ENCODE measurements around the gene GLT1D1. TPM values are rescaled to one million over a fixed set of nuclear protein-coding genes. Genes with fewer than 3 reads are reported as not detected.

Gene GLT1D1
- total and polyA plus RNA-seq, 2 experiments from 2014 or later: 1.4 to 4.4 TPM

GRCh38 chr12:128863957-128864356, 10.7 kb downstream of the GLT1D1 start:
- Mint-ChIP-seq H3K36me3 (ENCODE audit: low read depth) (peaks cover 37% of the 10 kb centered on the region), H3K4me3 (no peak overlapping the region), H3K27me3 (ENCODE audit: insufficient read depth, low read depth, poor library complexity) (peaks cover 15% of the 10 kb centered on the region), H3K27ac (no peak overlapping the region), H3K9me3 (peaks cover 95% of the 10 kb centered on the region), H3K4me1 (peaks cover 6% of the 10 kb centered on the region)
- Histone ChIP-seq H2AFZ (no peak overlapping the region), H3K36me3 (ENCODE audit: insufficient read depth) (no peaks in the 10 kb centered on the region), H3K4me3 (no peak overlapping the region), H3K79me2 (replicated peaks; ENCODE audit: insufficient read depth) (no peaks in the 10 kb centered on the region), H3K4me1 (ENCODE audit: insufficient read depth) (no peaks in the 10 kb centered on the region), H3K9me2 (ENCODE audit: insufficient read depth) (no peaks in the 10 kb centered on the region), H3F3A (replicated peaks; ENCODE audit: low read depth) (no peaks in the 10 kb centered on the region), H3K27me3 (ENCODE audit: insufficient read depth) (no peaks in the 10 kb centered on the region), H4K20me1 (replicated peaks; ENCODE audit: insufficient read depth) (no peaks in the 10 kb centered on the region), H3K27ac (ENCODE audit: low read depth) (no peak overlapping the region), H3K4me2 (no peak overlapping the region)
- TF ChIP-seq ZNF331 (CRISPR knock-in tag; IDR thresholded peaks at IDR 0.05; ENCODE audit: low read depth) (no peak), ZNF462 (CRISPR knock-in tag; IDR thresholded peaks at IDR 0.05) (no peak), CTCF (conservative IDR thresholded peaks at IDR 0.05; ENCODE audit: low read depth in 2 of 2) (no peak), STAT1 (IDR thresholded peaks at IDR 0.05; ENCODE audit: unreplicated experiment) (no peak), EZH2 (IDR thresholded peaks at IDR 0.05; ENCODE audit: low read depth, unreplicated experiment) (no peak), POLR2AphosphoS5 (IDR thresholded peaks at IDR 0.05; ENCODE audit: low read depth) (no peak), ETS1 (IDR thresholded peaks at IDR 0.05) (no peak), JUNB (IDR thresholded peaks at IDR 0.05; ENCODE audit: unreplicated experiment) (no peak), NANOG (IDR thresholded peaks at IDR 0.05; ENCODE audit: borderline replicate concordance) (no peak), ZNF114 (CRISPR knock-in tag; IDR thresholded peaks at IDR 0.05) (no peak), REST (IDR thresholded peaks at IDR 0.05; ENCODE audit: unreplicated experiment) (no peak), CREB1 (CRISPR knock-in tag; IDR thresholded peaks at IDR 0.05; ENCODE audit: low read depth) (no peak), EZH2phosphoT487 (IDR thresholded peaks at IDR 0.05; ENCODE audit: unreplicated experiment) (no peak)
- ATAC-seq (no peak), DNase-seq (ENCODE audit: low spot score) (no peak)
